SK-N-DZ (cell line): ENCODE measurements around the gene PALB2. TPM values are rescaled to one million over a fixed set of nuclear protein-coding genes. Genes with fewer than 3 reads are reported as not detected.
A peak's percentile ranks its signal among the peaks of the same experiment; 100 is the strongest.

Experiments used
- DNase-seq: peaks from one replicate; pipeline ENCODE4 v3.0.0-alpha.2; 2015; ENCODE audit warnings: low spot score
- polyA plus RNA-seq, 2 experiments: library from polyadenylated mRNA; depleted of rRNA; stranded (reverse); fragments of >200 nt; gene quantifications; 2 replicates each; pipeline ENCODE4 v1.2.3, GENCODE V29; 2014

The PALB2 gene
- polyA plus RNA-seq (2014; cell fraction: cytosol; rRNA removed): 21.1 and 21.7 TPM in 2 replicates
- 10.9 and 24.9 TPM in 2 replicates for polyA plus RNA-seq (2014; cell fraction: nucleus; rRNA removed)

DNA sequence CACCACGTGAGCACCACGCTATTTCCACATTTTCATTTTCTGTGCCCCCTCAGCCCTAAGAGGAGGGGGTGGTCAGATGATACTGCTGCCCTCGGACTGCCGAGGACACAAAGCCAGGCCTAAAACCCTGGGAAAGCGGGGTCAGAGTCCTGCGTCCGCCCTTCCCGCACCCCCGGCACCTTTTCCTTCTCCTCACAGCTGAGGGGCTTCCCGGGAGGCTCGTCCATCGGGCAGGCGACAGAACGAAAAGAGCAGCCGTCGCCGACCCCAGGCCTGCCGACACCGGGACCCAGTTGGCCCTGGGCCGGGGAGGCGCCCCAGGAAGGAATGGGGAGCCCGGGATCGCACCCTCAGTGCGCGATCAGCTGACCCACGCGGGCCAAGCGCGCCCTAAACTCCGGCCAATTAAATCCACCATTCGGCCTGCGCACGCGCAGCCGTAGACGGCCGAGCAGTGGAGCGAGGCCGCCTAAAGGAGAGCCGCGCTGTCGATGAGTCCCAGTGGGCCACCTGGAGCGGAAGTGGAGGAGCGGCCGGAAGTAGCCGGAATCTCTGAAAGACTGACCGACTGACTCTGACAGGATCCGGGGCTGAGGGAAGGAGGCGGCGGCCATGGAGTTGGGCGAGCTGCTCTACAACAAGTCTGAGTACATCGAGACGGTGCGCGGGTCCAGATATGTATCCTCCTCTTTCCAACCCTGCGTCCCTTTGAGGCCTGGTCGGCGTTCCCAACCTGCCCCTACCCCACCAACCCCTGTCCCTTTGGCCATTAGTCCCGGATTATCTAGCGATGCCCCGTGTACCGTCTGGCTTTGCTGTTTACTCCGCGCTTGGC lies at the start of gene PALB2, which contains the start of gene DCTN5:
Gene PALB2, minus strand, starts transcription at position 380 of the 835 bp plus-strand sequence. Its CDS starts 153 bp downstream, at position 227.
Gene DCTN5, plus strand, starts transcription at position 536 of the 835 bp plus-strand sequence. Its CDS starts 77 bp downstream, at position 613.
- peak; percentile 92 for DNase-seq

DNA sequence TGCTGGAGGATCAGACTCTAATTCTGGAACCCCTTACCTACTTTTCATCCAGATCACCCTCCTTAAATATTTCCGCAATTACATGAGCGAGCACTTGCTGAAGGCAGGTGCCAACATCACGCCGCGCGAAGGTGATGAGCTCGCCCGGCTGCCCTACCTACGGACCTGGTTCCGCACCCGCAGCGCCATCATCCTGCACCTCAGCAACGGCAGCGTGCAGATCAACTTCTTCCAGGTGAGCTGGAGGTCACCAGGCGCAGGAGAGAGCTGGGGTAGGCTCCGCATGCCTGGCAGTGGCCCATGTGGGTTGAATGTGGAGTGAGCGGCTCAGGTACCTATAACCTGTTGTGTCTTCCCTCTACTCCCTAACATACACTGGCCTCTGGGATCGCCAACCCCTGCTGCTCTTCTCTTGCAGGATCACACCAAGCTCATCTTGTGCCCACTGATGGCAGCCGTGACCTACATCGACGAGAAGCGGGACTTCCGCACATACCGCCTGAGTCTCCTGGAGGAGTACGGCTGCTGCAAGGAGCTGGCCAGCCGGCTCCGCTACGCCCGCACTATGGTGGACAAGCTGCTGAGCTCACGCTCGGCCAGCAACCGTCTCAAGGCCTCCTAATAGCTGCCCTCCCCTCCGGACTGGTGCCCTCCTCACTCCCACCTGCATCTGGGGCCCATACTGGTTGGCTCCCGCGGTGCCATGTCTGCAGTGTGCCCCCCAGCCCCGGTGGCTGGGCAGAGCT lies 48.5 kb upstream of the PALB2 start:
- no peak for DNase-seq

- DNase-seq: no peak
Observed at GRCh38 chr16:23687034-23687808, 46.1 kb upstream of the PALB2 start.

DNA sequence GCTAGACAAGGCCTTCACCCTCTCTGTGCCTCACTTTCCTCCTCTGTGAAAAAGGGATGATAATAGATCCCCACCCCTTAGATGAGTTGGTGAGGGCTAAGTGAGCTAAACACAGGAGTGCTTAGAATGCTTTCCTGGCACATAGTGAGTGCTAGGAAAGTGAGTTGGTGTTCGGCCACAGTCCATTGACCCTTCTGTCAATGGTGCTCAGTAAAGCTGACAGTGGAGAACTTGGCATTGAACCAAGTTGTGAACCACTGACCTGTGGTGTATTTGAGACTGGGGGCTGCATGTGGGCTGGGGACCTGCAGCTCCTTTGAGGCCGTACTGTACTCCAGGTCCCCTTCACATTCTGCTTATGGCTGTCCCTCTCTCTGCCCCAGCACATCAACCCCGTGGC lies 42.4 kb upstream of the PALB2 start:
- no peak for DNase-seq

- DNase-seq: no peak
Observed at GRCh38 chr16:23682181-23682580, 41.1 kb upstream of the PALB2 start.

DNA sequence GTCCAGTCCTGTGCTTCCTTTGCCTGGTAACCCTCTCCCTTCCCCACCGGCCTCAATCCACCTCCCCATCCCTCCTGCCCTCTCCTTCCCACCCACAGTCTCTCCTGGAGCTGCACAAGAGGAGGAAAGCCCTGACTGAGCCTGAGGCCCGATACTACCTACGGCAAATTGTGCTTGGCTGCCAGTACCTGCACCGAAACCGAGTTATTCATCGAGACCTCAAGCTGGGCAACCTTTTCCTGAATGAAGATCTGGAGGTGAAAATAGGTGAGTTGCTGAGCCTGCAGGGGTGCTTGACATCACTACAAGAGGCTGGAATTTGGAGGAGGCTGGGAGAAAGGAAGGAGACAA lies 38.9 kb upstream of the PALB2 start:
- no peak for DNase-seq

- DNase-seq: peak; percentile 25
Observed at GRCh38 chr16:23679274-23679985, 38.3 kb upstream of the PALB2 start.

- DNase-seq: peak; percentile 89
Observed at GRCh38 chr16:23678430-23679273, 37.5 kb upstream of the PALB2 start, which contains the start of gene PLK1. PLK1 (plus strand) TSS chr16:23678889; CDS start chr16:23678933, 44 bp downstream.

GRCh38 chr16:23676924-23677480 lies 35.9 kb upstream of the PALB2 start:
- no peak for DNase-seq

GRCh38 chr16:23673971-23674614 lies 33.0 kb upstream of the PALB2 start:
- DNase-seq: no peak

DNA sequence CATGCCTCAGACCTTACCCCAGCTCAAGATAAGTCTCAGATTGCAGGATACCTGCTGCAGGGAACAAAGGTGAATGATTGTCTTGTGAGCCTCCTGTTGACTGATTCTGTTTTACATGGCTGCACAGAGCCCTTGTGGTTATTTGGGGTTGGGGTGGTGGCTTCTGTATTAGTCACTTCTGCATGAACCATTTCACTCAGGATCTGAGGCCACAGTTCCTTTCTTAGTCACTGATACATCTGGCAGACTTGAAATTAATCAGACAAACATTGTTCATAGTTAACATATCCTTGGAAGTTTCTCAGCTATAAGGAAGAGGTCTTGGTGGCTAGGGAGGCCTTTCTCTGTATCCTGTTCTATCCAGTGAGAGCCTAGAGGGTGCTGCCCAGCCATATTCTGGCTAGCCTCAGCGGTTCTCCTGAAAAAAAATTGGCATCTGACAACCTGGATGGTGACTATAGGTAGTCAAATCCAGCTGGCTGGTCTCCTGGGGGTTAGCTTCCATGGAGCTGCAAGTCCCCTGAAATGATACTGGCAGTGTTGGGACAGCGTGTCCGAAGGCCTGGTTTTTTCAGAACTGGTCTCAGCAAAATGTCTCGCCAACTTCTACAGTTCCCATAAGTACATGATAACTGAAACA lies 29.1 kb upstream of the PALB2 start:
- no peak for DNase-seq

DNA sequence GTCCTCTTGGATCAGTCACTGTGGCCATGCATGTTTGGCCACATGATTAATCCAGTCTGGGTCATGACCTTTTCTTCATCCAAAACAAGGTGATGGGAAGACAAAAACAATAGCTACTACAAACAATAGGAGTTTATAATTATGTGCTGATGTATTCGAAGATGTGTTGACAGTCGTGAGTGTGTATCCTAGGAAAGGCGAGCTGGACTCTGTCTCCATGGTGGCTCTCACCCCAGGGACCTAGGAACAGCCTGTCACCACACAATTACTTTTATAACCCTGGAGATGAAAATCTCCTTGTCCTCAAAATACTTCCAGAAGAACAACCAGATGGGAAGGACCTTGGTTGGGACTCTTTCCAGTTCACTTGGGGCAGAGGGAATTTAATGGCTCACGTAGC lies 27.8 kb upstream of the PALB2 start:
- DNase-seq: no peak

DNA sequence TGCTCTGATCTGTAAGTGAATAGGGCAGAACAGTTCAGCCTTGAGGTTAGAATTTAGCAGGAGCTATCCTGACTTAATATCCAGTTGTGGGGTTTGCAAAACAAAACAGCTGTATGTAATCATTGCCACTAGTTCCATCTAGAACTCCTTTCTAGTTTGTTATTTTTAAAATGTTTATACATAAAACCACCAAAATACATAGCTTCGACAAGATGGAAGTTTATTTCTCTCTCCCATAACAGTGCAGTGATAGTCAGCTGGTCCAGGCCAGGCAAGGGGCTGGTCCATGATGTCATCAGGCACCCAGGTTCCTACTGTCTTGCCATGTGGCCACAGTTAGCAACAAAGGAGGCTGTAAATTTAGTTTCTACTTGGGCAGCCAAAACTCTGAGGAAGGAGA lies 27.1 kb upstream of the PALB2 start:
- DNase-seq: no peak

DNA sequence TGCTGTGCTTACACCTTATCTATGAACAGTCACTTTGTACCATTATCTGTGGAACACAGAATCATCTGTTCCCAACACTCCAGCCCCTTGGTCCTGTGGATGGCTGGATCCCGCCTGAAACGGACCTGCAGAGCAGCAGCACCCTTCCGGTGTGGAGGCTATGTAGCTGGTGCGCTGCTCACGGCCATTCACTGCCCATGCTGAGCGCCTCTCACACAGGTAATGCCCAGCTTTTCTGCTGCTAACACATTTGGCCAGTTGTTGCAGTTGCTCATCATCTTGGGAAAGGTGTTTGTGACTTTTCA lies 26.2 kb upstream of the PALB2 start:
- DNase-seq: no peak

- DNase-seq: no peak
Observed at GRCh38 chr16:23666571-23667354, 25.7 kb upstream of the PALB2 start.

DNA sequence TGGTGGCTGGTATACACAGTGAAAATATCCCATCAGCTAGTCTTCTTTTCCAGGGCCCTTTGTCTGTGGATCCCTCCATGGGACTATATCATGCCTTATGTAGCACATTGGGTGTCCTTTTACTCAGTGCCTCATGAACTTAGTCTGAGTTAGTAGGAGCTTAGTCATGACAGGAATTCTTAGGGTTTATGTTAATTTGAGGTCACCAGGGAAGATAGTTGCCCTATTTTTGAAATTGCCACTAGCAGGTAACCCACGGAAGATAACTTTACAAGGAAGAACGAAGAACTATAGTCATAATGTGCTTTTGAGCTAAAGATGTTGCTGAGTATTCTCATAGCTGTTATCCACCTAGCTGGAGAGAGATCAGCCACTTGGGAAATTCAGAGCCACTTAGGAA lies 22.8 kb upstream of the PALB2 start:
- DNase-seq: no peak

GRCh38 chr16:23651943-23652468 lies 10.9 kb upstream of the PALB2 start:
- DNase-seq: no peak
